ENCODE measurements around the gene TLCD3A. TPM values are rescaled to one million over a fixed set of nuclear protein-coding genes. Genes with fewer than 3 reads are reported as not detected.

Gene TLCD3A
- total RNA-seq, 3 donors from 2014 or later (not counting 1 experiment from before 2014, with no cell fraction given) = 0.75 to 3.1 (median 1.8) TPM

- no peak for ATAC-seq
Measured at GRCh38 chr17:759964-760363, 27.6 kb downstream of the TLCD3A start.

GRCh38 chr17:760371-760770 lies 28.0 kb downstream of the TLCD3A start:
- no peak for TF ChIP-seq CTCF (IDR thresholded peaks at IDR 0.05)
- ATAC-seq (no peak), DNase-seq (no peak)
- Histone ChIP-seq H3K36me3 (ENCODE audit: control insufficient read depth, insufficient read depth, low read length) (peaks cover 35% of the 10 kb centered on the region), H3K27me3 (ENCODE audit: control insufficient read depth, insufficient read depth, low read length) (no peaks in the 10 kb centered on the region), H3K9me3 (ENCODE audit: control insufficient read depth, insufficient read depth, low read length) (no peaks in the 10 kb centered on the region), H3K27ac (ENCODE audit: low read length) (no peak overlapping the region), H3K4me1 (ENCODE audit: control insufficient read depth, insufficient read depth, low read length) (no peaks in the 10 kb centered on the region), H3K4me3 (ENCODE audit: low read length) (no peak overlapping the region)
- Mint-ChIP-seq H3K4me3 (no peak overlapping the region), H3K4me1 (no peaks in the 10 kb centered on the region), H3K27me3 (ENCODE audit: low read depth in 2 of 2) (no peaks in the 10 kb centered on the region), H3K9me3 (no peaks in the 10 kb centered on the region), H3K36me3 (peaks cover 17% of the 10 kb centered on the region), H3K27ac (no peak overlapping the region)
- WGBS (ENCODE audit: insufficient coverage) = 94% methylated on average over 9 of the region's 9 CpGs
- intact Hi-C loops (cut with micrococcal nuclease) = no loop called here

More at GRCh38 chr17:759964-760363, 27.6 kb downstream of the TLCD3A start:
- DNase-seq = no peak
- WGBS (ENCODE audit: insufficient coverage) = 100% methylated on average over 4 of the region's 5 CpGs
- no peak overlapping the region for H3K27ac Mint-ChIP-seq
- H3K9me3 ChIP-seq (ENCODE audit: control insufficient read depth, insufficient read depth, low read length) = no peaks in the 10 kb centered on the region
- intact Hi-C loops (cut with micrococcal nuclease) = no loop called here
- H3K9me3 Mint-ChIP-seq = no peaks in the 10 kb centered on the region
- H3K36me3 ChIP-seq (ENCODE audit: control insufficient read depth, insufficient read depth, low read length) = peaks cover 31% of the 10 kb centered on the region
- peaks cover 13% of the 10 kb centered on the region for H3K36me3 Mint-ChIP-seq
- H3K4me3 Mint-ChIP-seq = no peak overlapping the region
- no peak overlapping the region for H3K27ac ChIP-seq (ENCODE audit: low read length)
- TF ChIP-seq CTCF (IDR thresholded peaks at IDR 0.05) = no peak
- H3K27me3 ChIP-seq (ENCODE audit: control insufficient read depth, insufficient read depth, low read length) = no peaks in the 10 kb centered on the region
- no peaks in the 10 kb centered on the region for H3K4me1 Mint-ChIP-seq
- H3K4me3 ChIP-seq (ENCODE audit: low read length) = no peak overlapping the region
- H3K27me3 Mint-ChIP-seq (ENCODE audit: low read depth in 2 of 2) = no peaks in the 10 kb centered on the region
- no peaks in the 10 kb centered on the region for H3K4me1 ChIP-seq (ENCODE audit: control insufficient read depth, insufficient read depth, low read length)

GRCh38 chr17:767076-767475 lies 34.7 kb downstream of the TLCD3A start:
- Mint-ChIP-seq H3K36me3 (peaks cover 40% of the 10 kb centered on the region), H3K4me1 (no peaks in the 10 kb centered on the region), H3K27me3 (ENCODE audit: low read depth in 2 of 2) (no peaks in the 10 kb centered on the region), H3K9me3 (no peaks in the 10 kb centered on the region), H3K4me3 (no peak overlapping the region), H3K27ac (no peak overlapping the region)
- TF ChIP-seq CTCF (IDR thresholded peaks at IDR 0.05) = no peak
- 87% methylated on average over 3 of the region's 3 CpGs for WGBS (ENCODE audit: insufficient coverage)
- ATAC-seq (no peak), DNase-seq (no peak)
- Histone ChIP-seq H3K4me1 (ENCODE audit: control insufficient read depth, insufficient read depth, low read length) (no peaks in the 10 kb centered on the region), H3K9me3 (ENCODE audit: control insufficient read depth, insufficient read depth, low read length) (no peaks in the 10 kb centered on the region), H3K4me3 (ENCODE audit: low read length) (no peak overlapping the region), H3K27ac (ENCODE audit: low read length) (no peak overlapping the region), H3K27me3 (ENCODE audit: control insufficient read depth, insufficient read depth, low read length) (no peaks in the 10 kb centered on the region), H3K36me3 (ENCODE audit: control insufficient read depth, insufficient read depth, low read length) (peaks cover 47% of the 10 kb centered on the region)
- intact Hi-C loops (cut with micrococcal nuclease) = no loop called here

- ATAC-seq (no peak), DNase-seq (no peak)
- H3K36me3 Mint-ChIP-seq = peaks cover 24% of the 10 kb centered on the region
- TF ChIP-seq CTCF (IDR thresholded peaks at IDR 0.05) = no peak
- H3K4me3 Mint-ChIP-seq = no peak overlapping the region
- H3K27me3 ChIP-seq (ENCODE audit: control insufficient read depth, insufficient read depth, low read length) = no peaks in the 10 kb centered on the region
- H3K9me3 Mint-ChIP-seq = no peaks in the 10 kb centered on the region
- H3K4me1 ChIP-seq (ENCODE audit: control insufficient read depth, insufficient read depth, low read length) = no peaks in the 10 kb centered on the region
- no peaks in the 10 kb centered on the region for H3K27me3 Mint-ChIP-seq (ENCODE audit: low read depth in 2 of 2)
- no CpG with 5 or more reads among the region's 5 CpGs for WGBS (ENCODE audit: insufficient coverage)
- H3K9me3 ChIP-seq (ENCODE audit: control insufficient read depth, insufficient read depth, low read length) = no peaks in the 10 kb centered on the region
- H3K36me3 ChIP-seq (ENCODE audit: control insufficient read depth, insufficient read depth, low read length) = peaks cover 73% of the 10 kb centered on the region
- peaks cover 0 to 7% of the 10 kb centered on the region in 2 donors for H3K4me1 Mint-ChIP-seq
- intact Hi-C loops (cut with micrococcal nuclease) = no loop called here
- no peak overlapping the region for H3K27ac ChIP-seq (ENCODE audit: low read length)
- H3K4me3 ChIP-seq (ENCODE audit: low read length) = no peak overlapping the region
- H3K27ac Mint-ChIP-seq = no peak overlapping the region
Measured at GRCh38 chr17:773016-773415, 40.6 kb downstream of the TLCD3A start.

Data from natural killer cell (primary cell).